Stimulated activated naive CD4-positive, alpha-beta T cell treated with Interleukin-2 at 50 U/mL for 16 hours (primary cell): ENCODE data around the gene ANO2.
"Not testable (repeated sequence)": the region's sequence is repeated elsewhere in the genome, so short reads cannot be mapped to it uniquely, and the experiment has no call there.

Experiments used
- DNase-seq: peaks from one replicate; lab custom pipeline; 2025; lab: John Stamatoyannopoulos, UW

ANO2 gene

DNA sequence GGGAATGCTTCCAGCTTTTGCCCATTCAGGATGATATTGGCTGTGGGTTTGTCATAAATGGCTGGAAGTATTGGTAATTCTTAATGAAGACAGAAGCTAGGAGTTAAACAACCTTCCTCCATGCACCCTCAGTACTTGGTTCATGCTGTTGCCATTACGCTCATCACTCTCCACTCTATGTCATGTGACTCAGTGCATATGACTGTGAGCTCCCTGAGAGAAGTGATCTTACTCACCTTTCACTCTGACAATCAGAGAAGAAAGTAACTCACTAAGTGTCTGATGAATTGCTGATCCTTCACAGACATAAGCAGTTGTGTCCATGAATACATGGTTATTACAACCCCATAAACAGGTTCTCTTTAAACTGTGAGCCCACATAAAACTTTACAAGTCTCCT lies 275.4 kb downstream of the ANO2 start:
- not testable (repeated sequence) for DNase-seq

DNA sequence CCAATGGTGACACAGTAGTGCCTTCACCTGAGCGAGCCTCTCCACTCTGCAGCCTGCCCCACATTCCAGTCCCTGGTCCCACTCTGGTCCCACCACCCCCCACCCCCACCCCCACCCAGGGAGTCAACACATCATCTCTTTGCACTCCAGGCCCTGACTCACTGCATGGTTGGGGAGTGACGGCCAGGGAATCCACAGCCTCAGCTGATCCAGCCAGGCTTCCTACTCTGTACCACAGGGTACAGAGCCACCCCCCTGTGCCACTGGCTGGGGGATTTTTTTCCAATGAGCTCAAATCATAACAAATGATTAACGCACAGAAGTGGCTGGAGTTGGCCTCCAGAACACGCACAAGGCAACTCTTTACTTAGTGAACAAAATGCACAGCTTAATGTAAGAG lies 279.4 kb downstream of the ANO2 start:
- DNase-seq, result no peak

DNA sequence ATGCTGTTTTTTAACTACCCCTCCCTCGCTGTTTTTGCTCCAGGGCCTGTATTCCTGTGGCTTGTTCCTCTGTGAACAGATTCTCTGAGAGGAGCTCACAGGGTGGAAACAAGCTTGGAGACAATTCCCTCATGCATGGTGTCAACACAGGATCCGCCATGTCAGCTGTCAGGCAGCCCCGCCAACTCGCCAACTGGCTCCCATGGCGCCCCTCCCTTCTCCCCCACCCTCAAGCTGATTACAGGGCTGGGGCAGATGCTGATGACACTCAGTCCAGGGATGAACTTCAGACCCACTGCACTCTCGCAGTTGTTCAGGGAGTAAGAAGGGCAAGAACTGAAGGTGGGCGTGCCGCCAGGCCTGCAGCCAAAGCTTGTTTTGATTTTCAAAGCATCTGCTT lies 283.2 kb downstream of the ANO2 start:
- no peak for DNase-seq

DNA sequence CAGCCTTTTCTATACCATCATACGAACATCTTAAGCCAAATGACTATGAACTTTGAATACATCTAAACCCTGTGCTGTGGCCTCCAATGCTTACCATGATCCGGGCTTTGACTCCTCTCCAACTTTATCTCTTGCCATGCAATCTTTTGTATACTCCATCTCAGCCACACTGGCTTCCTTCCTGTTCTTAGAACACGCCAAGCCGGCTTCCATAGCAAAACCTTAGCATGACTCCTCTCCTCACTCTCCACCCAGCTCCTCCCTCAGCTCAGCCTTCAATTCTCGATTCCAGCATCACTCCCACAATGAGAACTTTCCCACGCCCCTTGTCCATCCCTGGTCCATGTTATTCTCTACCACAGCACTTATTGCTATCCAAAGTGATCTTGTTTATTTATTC lies 284.8 kb downstream of the ANO2 start:
- no peak for DNase-seq

DNA sequence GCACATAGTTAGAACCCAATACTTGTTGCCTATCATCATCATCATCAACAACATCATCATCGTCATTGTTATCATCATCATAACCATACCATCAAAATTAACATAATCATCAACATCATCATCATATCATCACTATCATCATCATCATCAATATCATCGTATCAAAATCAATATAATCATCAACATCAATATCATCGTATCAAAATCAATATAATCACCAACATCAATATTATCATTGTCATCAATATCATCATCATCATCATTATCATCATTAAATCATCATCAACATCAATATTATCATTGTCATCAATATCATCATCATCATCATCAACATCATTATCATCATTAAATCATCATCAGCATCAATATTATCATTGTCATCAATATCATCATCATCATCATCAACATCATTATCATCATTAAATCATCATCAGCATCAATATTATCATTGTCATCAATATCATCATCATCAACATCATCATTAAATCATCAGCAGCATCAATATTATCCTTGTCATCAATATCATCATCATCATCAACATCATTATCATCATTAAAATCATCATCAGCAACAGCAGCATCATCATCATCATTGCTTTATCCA lies 286.6 kb downstream of the ANO2 start:
- DNase-seq, result not testable (repeated sequence)

DNA sequence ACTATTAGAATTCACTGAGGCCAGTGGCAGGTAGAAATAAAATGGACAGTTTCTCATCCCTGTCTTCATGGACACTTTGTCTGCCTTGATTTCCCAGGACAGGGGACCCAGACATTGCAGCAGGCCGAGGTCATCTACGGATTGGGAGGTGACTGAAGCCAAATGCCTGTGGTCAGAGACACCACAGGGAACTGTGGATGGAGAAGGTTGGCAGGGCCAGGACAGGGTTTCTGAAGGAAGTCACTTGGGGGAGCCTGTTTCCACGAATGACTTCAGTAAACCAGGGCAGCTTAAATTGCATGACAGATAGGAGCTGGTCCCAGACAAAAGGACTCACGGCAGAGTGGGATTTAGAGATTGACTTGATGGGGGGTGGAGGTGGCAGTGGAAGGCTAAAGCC lies 288.2 kb downstream of the ANO2 start:
- DNase-seq, result no peak

DNA sequence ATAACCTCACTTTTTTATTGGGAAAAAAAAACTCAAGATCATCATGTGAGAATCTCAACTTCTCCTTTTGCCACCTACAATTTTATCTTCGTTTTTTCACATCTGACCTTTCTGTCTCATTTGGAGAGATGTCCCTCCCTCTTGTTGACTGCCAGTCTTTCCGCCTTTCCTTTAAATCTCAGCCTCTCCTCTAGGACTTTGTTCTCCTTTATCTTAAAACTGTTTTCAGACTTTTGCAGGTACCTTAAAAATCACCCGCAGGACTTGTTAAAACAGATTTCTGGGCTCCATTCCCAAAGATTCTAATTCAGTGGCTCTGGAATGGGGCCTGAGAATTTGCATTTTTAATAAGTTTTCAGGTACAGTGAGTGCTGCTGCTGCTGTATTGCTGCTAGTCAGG lies 289.9 kb downstream of the ANO2 start:
- DNase-seq, result no peak

DNA sequence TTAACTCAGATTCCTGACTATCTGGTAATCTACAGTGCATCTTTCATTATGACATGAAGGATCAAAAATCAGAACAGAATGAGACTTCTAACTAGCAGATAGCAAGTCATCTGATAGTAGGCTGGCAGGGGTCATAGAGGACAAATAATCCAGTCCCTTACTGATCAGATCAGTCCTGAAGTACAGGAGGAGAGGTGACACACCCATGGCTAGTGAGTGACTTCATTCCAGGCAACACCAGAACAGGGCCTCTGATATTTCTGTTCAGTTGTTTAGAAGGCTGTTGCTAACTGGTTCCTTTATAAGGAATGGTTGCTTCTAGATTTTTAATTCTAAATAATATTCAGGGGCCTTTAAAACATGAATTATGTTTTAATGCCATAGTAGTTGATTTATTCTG lies 291.0 kb downstream of the ANO2 start:
- DNase-seq, result no peak

DNA sequence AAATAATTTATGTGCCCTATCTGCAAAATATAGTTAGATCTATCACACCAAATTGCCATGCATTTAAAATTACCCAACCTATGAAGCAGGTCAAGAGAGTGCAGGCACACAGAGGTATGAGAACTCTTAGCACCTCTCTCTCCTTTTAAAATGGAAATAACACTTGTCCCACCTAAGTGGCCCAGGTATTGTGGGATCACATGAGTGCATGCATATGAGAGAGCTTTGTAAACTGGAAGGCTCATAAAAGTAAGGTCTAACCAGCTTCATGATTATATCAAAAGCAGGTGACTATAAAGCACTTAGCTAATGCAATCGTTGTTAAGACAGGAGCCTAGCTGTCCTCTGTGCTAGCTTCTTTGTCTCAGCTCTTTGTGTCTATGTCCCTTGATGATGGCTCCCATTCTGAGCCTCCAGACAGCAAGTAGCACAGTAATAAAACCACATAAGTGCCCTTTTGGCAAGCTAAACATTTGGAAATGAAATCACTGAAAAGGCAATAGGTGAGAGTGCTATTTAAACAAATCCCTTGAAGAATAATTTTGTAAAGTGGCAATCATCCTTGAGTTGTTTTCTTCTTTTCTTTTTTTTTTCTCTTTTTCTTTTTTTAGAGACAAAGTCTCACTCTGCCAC lies 294.1 kb downstream of the ANO2 start:
- DNase-seq, result no peak

DNA sequence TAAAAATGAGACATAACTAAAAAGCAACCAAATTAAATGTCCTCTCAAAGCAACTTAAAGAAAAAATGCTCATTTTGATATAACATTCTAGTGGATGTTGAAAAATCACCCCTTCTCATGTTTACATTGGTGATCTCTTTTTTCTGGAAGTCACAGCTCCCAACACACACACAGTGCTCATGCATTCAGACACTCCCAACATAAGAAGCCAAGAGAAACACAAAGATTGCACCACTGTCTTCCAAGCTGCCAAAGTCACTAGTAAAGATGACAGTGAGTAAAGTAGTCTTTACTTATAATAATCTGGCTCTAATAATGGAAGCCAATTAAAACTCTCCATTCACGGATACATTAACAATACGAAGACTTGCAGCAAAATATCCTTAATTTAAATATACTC lies 294.8 kb downstream of the ANO2 start:
- DNase-seq, result no peak

DNA sequence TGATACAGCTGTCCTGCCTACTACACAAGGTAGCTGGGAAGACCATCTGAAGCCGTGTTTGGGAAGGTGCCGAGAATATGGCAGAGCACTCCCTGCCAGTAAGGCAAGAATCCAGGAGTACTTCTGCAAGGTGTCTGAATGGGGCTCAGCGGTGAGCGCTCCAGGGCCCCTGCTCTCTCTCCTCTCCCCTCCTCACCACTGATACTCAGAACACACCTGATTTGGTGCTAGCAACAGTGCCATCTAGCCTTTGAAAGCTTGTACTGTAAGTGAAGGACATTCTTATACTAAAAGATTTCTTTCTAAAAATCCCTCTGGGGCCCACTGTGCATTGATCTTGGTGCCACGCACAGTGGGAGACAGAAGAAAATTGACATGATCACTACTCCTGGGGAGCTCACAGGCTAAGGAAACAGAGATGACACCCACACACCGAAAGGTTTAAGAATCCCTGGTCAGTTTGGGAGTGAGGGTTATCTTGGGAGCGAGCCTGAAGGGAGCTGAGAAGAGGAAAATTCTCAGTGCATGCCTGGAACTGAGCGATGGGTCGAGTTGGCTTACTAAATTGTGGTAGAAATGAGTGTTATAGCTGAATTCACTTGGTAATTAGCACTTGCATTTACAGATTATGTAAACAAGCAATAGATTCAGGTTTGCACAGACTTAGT lies 296.2 kb downstream of the ANO2 start:
- DNase-seq, result no peak

DNA sequence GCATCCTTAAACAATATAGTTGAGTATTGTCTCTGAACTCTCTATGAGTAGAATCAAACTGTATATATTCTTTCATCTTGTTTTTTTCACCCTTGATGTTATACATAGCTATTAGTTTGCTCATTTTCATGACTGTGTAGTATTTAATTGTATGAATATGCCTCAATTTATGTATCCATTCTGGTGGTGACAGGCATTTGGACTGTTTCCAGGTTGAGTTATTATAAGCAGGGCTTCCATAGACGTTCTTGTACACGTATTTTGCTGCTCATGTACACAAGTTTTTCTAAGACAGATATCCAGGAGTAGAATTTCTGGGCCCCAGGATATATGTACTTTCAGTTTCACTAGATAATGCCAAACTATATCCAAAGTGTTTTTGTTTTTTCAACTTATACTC lies 301.8 kb downstream of the ANO2 start:
- no peak for DNase-seq

DNA sequence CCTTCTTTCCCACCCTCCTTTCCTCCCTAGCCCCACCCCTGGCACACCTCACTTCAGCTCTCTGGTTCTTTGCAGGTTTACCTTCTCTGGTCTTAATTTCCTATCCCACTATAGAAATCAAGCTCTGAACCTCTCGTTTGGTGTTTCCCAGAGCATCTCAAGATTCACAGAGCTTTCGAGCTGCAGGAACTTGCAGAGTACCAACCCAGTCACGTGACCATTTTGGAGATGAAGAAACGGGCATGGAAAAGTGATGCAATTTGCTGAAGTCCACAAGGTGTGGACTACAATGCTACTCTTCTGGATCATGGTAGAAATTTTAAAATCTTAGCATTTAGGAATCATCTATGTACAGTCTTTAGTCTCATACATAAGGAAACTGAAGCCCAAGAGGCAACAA lies 307.4 kb downstream of the ANO2 start:
- DNase-seq, result no peak

DNA sequence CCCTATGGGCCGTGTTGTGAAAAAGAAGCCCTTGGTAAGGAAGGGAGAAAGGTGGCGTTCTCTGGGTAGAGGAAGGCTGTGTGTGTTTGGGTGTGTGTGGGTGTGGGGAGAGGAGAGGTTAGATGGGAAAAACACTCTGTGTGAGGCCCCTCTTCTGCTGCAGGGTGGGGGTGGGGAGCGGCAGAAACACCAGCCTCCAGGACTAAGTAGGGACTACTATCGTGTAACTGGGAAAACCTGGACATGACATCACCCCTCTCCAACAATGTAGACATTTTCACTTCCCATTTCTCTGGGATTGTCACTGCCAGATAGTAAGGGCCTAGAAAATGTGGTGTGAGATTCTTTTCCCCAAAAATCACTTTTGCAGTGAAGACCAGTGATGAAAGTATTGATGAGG lies 308.2 kb downstream of the ANO2 start:
- no peak for DNase-seq

DNA sequence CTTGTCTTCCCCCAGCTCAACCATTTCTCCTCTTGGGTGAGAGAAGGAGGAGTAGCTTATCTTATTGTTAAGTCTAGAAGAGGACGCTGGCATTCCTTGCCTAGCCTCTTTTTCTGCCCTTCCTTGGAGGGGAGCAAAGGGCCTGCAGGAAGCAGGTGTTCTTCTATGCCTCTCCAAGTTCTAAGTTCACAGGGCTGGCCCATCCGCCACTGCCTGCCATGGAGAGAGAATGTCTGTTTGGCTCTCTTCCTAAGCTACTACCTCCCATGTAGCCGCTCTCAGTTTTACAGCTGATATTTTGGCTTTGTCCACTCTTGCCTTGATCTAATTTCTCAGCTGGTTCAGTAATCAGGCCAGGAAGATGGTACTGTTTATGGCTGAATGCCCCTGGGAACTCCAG lies 312.0 kb downstream of the ANO2 start:
- no peak for DNase-seq

DNA sequence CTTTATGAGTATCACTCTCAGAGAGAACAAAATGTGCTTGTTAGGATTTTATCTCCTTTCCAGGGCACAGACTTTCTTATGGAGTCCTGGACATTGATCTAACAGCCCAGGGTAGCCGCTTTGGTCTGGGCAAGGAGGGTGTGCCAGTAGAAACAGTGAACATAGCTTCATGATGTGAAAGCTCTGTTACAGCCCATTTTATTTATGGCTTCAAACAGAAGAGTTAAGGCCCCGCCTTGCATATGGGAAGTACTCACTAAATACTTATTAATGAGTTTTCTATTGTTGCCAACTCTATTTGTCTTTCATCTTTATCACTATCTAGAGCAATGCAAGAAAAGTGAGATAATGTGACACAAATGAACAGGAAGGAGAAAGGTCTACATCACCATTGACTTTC lies 312.6 kb downstream of the ANO2 start:
- no peak for DNase-seq

DNA sequence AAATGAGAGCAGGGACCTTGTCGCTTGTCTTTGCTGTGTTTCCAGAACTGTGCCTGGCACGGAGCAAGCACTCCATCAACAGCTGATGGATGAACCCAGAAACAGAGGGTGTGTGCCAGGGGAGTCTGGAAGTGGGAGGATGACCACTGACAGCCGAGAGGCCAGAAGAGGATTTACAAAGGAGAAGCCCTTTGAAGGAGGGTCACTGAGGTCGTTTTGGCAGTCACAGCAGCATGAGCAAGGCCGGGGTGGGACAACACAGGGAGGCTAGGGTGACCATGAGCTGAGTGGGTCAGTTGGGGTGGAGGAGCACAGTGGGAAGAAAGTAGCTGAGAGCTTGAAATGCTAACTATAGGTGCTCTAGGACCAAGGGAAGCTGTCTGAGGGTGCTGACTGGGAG lies 313.6 kb downstream of the ANO2 start:
- no peak for DNase-seq

DNA sequence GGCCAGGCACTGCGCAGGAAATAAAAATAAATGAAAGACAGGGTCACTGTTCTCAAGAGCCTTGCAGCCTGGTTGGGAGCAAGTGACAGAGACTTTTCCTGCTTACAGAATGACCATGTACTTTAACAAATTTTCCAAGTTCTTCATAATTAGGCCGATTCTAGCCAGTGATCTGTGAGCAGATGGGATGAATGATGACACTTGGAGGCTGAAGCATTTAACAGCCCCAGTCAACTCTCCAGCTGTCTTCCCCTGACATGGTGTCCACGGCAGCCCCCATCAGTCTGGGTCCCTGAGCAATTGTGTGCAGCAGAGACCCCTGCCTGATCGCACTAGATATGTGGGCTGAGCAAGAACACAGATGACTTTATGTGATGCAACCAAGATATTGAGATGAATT lies 314.3 kb downstream of the ANO2 start:
- DNase-seq, result no peak

DNA sequence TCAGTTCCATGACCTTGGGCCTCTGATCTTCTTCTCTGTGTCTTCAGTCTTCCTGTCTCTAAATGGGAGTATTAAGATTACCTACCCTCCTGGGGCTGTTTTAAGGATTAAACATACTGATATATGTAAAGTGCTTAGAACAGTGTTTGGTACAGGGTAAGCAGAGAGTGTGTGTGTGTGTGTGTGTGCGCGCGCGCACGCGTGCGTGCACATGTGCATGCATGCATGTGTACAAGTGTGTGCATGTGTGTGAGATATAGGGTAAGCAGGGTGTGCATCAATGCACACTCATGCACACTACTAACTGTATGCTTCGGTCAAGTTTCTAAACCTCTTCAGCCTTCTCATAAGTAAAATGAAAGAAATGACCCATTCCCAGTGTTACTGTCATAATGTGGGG lies 316.6 kb downstream of the ANO2 start:
- no peak for DNase-seq

DNA sequence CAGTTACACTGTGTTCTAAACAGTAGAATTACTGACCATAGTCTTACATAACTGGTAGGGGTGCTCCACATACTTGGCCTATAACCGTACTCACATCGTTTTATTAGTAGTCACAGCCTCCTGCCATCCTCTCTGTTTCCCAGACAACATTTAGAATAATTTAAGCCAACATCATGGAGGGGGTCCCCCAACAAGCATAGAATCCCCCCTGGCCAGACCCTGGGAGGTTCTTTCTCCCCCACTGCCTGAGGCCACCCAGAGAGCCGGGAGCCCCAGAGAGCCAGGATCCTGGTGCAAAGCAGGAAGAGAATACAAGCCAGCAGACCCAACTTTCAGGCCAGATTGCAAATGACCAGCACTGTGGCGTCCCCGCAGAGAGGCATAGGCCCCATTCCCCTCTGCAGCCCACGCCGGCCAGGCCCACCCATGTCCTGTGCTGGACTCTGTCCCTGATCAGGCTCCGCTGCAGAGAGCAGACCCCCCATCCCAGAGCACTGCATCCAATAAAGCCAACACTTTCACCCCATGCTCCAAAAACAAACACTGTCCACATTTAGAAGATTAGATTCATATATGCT lies 317.9 kb downstream of the ANO2 start:
- DNase-seq, result no peak

DNA sequence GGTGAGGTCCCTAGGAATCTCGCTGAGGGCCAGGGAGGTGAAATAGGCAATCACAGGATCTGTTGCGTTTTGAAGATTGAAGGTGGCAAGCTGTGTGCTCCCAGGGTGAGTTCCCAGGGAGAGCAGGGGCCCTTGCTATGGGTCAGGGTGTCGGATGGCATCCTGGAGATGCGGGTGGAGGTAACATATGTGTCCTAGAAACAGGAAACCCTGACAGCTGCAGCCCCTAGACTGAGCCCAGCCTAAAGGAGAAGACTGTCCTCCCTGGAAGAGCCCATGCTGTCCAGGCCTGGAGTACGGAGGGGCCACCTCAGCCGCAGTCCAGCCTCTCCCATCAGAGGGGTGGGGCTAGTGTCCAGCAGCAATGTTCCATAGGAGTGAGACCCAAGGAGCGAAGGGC lies 318.9 kb downstream of the ANO2 start:
- DNase-seq, result no peak

DNA sequence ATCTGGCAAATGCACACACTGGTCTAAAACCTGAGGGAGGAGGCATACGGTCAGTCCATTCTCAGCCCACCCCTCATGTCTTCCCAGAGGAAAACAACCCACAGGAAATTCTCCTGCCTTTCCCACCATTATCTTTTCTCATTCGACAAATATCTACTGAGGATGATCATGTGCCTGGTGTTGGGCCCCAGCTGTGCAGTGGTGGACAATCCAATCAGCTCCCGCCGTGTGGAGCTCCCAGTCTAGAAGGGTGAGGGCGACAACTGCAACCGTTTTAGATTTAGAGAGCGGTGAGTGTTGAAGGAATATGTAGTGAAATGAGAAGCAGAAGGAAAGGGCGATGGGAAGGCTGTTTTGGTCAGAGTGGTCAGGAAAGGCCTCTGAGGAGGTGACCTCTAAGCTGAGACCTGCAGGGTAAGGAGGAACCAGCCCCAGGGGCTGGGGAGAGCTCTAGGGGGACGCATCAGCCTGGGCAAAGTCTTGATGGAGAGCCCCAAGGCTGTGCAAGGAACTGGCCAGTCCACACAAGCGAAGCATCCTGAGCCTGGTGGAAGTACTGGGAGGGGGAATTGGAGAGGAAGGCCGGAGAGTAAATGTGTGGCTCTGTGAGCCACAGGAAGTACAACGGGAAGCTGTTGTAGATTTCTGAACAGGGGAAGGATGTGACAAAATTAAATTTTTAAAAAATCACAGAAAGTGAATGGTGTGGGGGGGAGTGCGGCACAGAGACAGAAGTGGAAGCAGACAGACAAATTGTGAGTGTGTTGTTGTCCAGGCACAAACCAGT lies 320.4 kb downstream of the ANO2 start:
- DNase-seq, result no peak

DNA sequence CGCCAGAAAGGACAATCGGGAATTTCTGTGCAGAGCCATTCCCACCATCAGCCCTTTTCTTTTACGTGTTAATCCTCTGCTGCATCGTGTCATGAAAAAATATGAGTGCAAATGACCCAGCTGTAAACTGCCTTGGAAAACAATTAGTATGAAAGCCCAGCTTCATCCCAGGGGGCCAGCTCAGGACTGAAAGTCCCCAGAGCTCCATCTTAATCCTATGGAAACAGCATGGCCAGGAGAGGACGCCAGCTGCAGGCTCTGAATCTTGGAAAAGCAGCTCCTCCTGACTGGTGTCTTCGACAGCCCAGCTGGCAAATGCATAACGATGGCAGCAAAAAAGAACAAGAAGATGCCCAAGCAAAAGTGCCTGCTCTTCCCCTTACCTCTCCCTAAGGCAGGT lies 321.6 kb downstream of the ANO2 start:
- no peak for DNase-seq
